SK-N-MC (cell line): ENCODE data around the gene ARL9.
A peak's percentile ranks its signal among the peaks of the same experiment; 100 is the strongest.
"Not testable (repeated sequence)": the region's sequence is repeated elsewhere in the genome, so short reads cannot be mapped to it uniquely, and the experiment has no call there.

Source experiments
- DNase-seq: peaks from one replicate; pipeline ENCODE4 v3.0.0-alpha.2; 2011; ENCODE audit warnings: low read depth, low spot score
- H3K27ac ChIP-seq: fragments of 200-600 bp; sonication (generic); 2 replicates; pipeline ENCODE4 v1.5.1; 2016; ENCODE audit warnings: mixed run types
- H3K36me3 ChIP-seq: fragments of 200-600 bp; sonication (generic); 2 replicates; pipeline ENCODE4 v1.6.1; 2017; ENCODE audit warnings: antibody characterized with exemption, low read length, mixed read lengths; ENCODE audit not compliant: insufficient read depth
- H3K4me3 ChIP-seq: fragments of 200-600 bp; sonication (generic); 2 replicates; pipeline ENCODE4 v1.5.1; 2016
- H3K9ac ChIP-seq: fragments of 200-600 bp; sonication (generic); 2 replicates; pipeline ENCODE4 v1.8.0; 2017; ENCODE audit warnings: mixed run types, mixed read lengths; ENCODE audit not compliant: insufficient read length
- H3K9me3 ChIP-seq: fragments of 200-600 bp; sonication (generic); 2 replicates; pipeline ENCODE4 v1.6.1; 2017; ENCODE audit warnings: low read depth, mild to moderate bottlenecking, antibody characterized with exemption, low read length, moderate library complexity, mixed read lengths
- EZH2 ChIP-seq: fragments of 200-600 bp; sonication (generic); IDR thresholded peaks from one replicate; pipeline ENCODE4 v1.6.1; 2017; ENCODE audit warnings: antibody characterized with exemption
- FOXP2 ChIP-seq: optimal IDR thresholded peaks from 2 replicates; pipeline ENCODE3; 2011; ENCODE audit warnings: mild to moderate bottlenecking, moderate library complexity; ENCODE audit not compliant: insufficient read depth; ENCODE audit errors: extremely low read length, control extremely low read depth
- POLR2AphosphoS5 ChIP-seq: IDR thresholded peaks from 2 replicates; pipeline ENCODE4 v1.6.1; 2012; ENCODE audit warnings: mild to moderate bottlenecking, low read depth, low read length, borderline replicate concordance

The ARL9 gene

GRCh38 chr4:56505269-56506130 is at the start of gene ARL9:
ARL9 (plus strand) TSS chr4:56505791; CDS start chr4:56505863, 72 bp downstream.
- H3K27ac ChIP-seq, result no peak within 1 kb of the TSS
- no peak within 1 kb of the TSS for H3K9ac ChIP-seq
- H3K9me3 ChIP-seq, result no peaks in the 10 kb centered on the region
- TF ChIP-seq FOXP2 (no peak), POLR2AphosphoS5 (no peak), EZH2 (no peak)
- no peak within 1 kb of the TSS for H3K4me3 ChIP-seq
- peaks cover 30% of the 10 kb centered on the region for H3K36me3 ChIP-seq
- DNase-seq, result no peak

GRCh38 chr4:56460085-56460484 is 45.5 kb upstream of the ARL9 start:
- no peak for DNase-seq
- H3K27ac ChIP-seq, result peak overlapping the region; percentile 57; the same call in 1 of the 2 replicates
- no peak overlapping the region for H3K4me3 ChIP-seq
- H3K36me3 ChIP-seq, result peaks cover 85% of the 10 kb centered on the region
- TF ChIP-seq EZH2 (no peak), POLR2AphosphoS5 (no peak), FOXP2 (no peak)
- H3K9ac ChIP-seq, result no peak overlapping the region
- no peaks in the 10 kb centered on the region for H3K9me3 ChIP-seq

GRCh38 chr4:56462157-56462556 is 43.4 kb upstream of the ARL9 start:
- H3K36me3 ChIP-seq, result peaks cover 64% of the 10 kb centered on the region
- no peak for TF ChIP-seq FOXP2
- no peak for TF ChIP-seq EZH2
- TF ChIP-seq POLR2AphosphoS5, result no peak

GRCh38 chr4:56463711-56464110 is 41.9 kb upstream of the ARL9 start:
- peaks cover 49% of the 10 kb centered on the region for H3K36me3 ChIP-seq
- TF ChIP-seq EZH2 (no peak), FOXP2 (no peak), POLR2AphosphoS5 (no peak)
- DNase-seq, result no peak
- H3K9ac ChIP-seq, result no peak overlapping the region
- no peaks in the 10 kb centered on the region for H3K9me3 ChIP-seq
- peak overlapping the region; percentile 58 for H3K27ac ChIP-seq
- H3K4me3 ChIP-seq, result no peak overlapping the region

More at GRCh38 chr4:56462157-56462556, 43.4 kb upstream of the ARL9 start:
- Histone ChIP-seq H3K27ac (no peak overlapping the region), H3K9me3 (no peaks in the 10 kb centered on the region), H3K9ac (no peak overlapping the region), H3K4me3 (no peak overlapping the region)
- DNase-seq, result no peak

GRCh38 chr4:56464581-56464980 is 41.0 kb upstream of the ARL9 start:
- Histone ChIP-seq H3K9me3 (no peaks in the 10 kb centered on the region), H3K27ac (peak overlapping the region; percentile 58), H3K9ac (no peak overlapping the region), H3K36me3 (peaks cover 42% of the 10 kb centered on the region), H3K4me3 (no peak overlapping the region)
- no peak for DNase-seq
- no peak for TF ChIP-seq EZH2
- no peak for TF ChIP-seq FOXP2
- TF ChIP-seq POLR2AphosphoS5, result peak; percentile 48; the same call in 1 of the 2 replicates

- Histone ChIP-seq H3K9me3 (no peaks in the 10 kb centered on the region), H3K9ac (no peak overlapping the region), H3K27ac (peak overlapping the region; percentile 58; the same call in 1 of the 2 replicates), H3K36me3 (peaks cover 42% of the 10 kb centered on the region), H3K4me3 (peak overlapping the region; percentile 97)
- TF ChIP-seq FOXP2 (no peak), EZH2 (no peak), POLR2AphosphoS5 (no peak; the same call in 1 of the 2 replicates)
- no peak for DNase-seq
Observed at GRCh38 chr4:56465599-56466295, 39.8 kb upstream of the ARL9 start.

- DNase-seq, H3K27ac ChIP-seq, H3K9me3 ChIP-seq: not testable (repeated sequence)
- Histone ChIP-seq H3K4me3 (peak overlapping the region; percentile 97), H3K36me3 (peaks cover 42% of the 10 kb centered on the region), H3K9ac (peak overlapping the region; percentile 98)
Observed at GRCh38 chr4:56466296-56466761, 39.3 kb upstream of the ARL9 start.

GRCh38 chr4:56466910-56467283 is 38.7 kb upstream of the ARL9 start:
- Histone ChIP-seq H3K4me3 (peak overlapping the region; percentile 97), H3K36me3 (peaks cover 42% of the 10 kb centered on the region), H3K27ac (peak overlapping the region; percentile 81), H3K9me3 (no peaks in the 10 kb centered on the region), H3K9ac (peak overlapping the region; percentile 98)
- TF ChIP-seq POLR2AphosphoS5 (no peak), EZH2 (no peak), FOXP2 (no peak)
- no peak for DNase-seq
